Activated T-helper 9 cell treated with anti-CD3 and anti-CD28 coated beads, Interleukin-2, amount 50 U/mL, for 16 hours (primary cell): ENCODE data around the gene MPO.

Experiments used
- DNase-seq: peaks from one replicate; pipeline ENCODE4 v3.0.0-alpha.2; 2020; ENCODE audit warnings: low read depth

MPO gene

DNA sequence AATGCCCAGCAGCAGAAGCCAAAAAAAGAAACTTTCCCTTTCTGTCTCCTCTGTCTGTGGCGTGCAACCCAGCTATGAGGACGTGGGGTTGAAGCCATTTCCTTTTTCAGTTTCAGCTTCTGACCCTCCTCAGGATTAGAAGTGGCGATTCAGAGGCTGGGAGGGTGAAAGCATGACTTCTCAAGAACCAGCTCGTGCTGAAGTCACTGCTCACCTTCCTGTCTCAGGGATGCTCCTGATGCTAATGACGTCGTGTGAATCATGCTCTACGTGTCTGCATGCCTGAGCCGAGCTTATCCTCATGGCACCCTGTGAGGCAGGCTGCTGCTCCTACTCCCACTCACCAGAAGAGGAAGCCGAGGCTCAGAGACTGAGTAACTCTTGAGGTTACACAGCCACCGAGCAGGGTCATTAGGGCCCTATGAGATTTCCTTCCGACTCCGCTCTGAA is 48.0 kb downstream of the MPO start:
- no peak for DNase-seq

DNA sequence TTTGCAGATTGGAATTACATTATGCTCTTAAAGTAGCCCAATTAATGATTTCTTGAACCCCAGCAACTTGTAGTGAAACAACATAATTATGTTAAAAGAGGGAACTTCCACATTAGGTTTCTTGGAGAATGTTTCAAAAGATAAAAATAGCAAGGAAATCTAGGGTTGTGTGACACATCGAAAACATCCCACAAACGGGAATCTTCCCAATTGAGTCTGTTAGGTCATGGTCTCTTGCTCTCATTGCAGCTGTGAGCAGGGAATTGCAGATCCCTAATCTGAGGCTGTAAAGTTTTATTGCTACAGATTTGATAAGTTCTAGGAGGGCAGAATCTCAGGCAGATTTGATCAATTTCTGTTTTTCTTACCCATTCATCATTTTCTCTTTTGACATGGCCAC is 49.1 kb downstream of the MPO start:
- no peak for DNase-seq

DNA sequence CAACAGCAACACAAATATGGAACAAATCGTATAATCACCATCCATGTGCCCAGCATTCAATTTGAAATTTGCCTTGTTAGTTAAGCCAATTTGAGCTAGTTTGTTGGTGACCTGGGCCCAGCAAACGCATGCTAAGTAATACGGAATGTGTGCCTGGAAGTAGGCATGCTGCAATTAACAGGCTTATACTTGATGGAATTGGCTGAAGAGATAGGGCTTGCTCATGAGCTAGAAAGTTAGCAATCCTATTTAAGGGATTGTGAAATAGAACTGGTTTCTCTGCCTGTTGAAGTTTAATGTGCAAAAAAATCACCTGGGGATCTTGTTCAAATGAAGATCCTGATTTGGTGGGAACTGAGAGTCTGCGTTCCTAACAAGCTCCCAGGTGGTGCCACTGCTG is 50.9 kb downstream of the MPO start:
- no peak for DNase-seq

DNA sequence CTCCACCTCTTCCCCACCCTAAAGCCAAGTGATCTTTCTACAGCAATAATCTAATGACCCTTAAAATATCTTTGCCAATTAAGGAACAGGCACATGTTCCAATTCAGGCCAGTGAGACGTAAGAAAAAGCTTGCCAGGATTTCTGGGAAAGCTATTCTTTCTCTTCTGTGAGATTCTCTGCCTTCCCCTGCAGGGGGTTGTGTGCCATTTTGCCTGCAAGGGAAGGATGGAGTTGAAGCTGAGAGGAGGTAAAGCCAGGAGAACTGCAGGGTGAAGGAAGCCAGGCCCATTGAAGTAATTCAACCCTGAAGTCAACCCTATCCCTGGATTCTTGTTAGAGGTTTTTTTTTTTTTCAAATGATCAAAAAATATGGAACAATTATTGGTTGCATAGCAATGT is 51.4 kb downstream of the MPO start:
- no peak for DNase-seq

DNA sequence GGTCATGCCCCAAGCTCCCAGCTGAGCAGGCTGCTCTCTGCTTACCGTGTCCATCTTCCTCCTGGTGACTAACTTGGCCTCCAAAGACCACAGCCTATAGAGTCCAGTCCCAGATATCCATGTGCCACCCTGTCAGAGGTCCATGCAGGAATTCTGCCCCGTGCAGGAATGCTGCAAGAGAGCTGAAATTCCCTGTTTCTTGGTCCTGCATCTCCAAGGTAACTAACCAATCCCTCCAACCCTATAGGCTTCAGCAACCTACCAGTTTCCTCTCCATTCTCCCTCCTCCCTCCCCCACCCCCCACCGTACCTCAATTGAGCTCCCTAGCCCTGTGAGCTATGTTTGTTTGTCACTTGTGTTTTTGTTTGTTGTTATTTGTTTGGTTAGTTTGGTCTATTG is 52.1 kb downstream of the MPO start:
- no peak for DNase-seq

DNA sequence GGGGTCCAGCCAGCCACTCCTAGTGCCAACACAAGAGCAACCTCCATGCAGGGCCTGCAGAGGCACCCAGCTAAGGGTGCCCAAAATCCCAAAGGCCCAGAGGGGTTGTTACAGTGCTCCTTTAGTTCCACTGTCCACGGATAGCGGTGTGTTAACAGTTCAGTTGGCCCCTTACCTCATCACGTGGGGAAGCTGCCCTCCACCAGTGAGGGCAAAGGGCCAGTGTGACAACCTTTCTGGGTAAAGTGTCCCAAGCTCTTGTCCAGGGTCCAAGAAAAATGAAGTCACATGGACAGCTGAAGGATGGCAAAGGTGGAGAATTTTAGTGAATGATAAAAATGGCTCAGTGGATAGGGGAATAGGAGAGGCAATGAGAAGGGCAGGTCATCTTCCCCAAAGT is 53.0 kb downstream of the MPO start:
- DNase-seq: no peak

DNA sequence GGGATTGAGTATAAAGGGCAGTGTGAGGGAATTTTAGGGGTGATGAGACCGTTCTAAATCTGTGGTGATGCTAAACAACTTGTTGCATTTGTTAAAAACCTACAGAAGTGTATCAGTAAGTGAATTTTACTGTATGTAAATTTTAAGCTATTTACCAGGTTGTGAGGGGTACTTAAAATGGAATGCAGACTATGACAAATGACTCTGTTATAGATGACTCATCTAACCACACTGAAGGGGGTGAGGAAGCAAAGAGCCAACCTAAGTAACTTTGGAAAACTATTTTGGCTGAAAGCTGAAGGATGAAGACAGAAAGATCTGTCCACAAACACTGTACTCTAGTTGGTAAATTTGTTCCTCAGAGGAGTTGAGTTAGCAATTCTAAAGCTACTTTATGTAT is 56.4 kb downstream of the MPO start:
- no peak for DNase-seq
